T-helper 2 cell treated with Interferon-gamma antibody and Interleukin-4, amounts not matched to agents 100 ng/mL and 5 ng/mL, for 36 hours (primary cell): ENCODE data around the gene STK38L. TPM values are rescaled to one million over a fixed set of nuclear protein-coding genes. Genes with fewer than 3 reads are reported as not detected.

ENCODE experiments used
- intact Hi-C: fragments of 100-400 bp; cut with micrococcal nuclease; formaldehyde crosslinking; loops from one replicate; pipeline ENCODE4 v1.15.1; 2023
- total RNA-seq: library from RNA; stranded (reverse); gene quantifications from 2 replicates; pipeline ENCODE4 v1.2.3, GENCODE V29; 2022

Gene STK38L
- total RNA-seq, result 19.1 and 23.6 TPM in 2 replicates

GRCh38 chr12:27243804-27244688 lies at the start of gene STK38L:
STK38L (plus strand) TSS chr12:27244286; CDS start chr12:27297721, 53,435 bp downstream.
- intact Hi-C loops, result loop anchor here (1.0 to 5.0 kb wide), 8 partner anchors 63 to 1992 kb away; partner anchors contain the start of genes BMAL2, FGFR1OP2, ITPR2 and KRAS

GRCh38 chr12:27194644-27195043 lies 49.4 kb upstream of the STK38L start:
- intact Hi-C loops, result no loop called here

GRCh38 chr12:27198036-27198435 lies 46.0 kb upstream of the STK38L start:
- intact Hi-C loops, result no loop called here

GRCh38 chr12:27199638-27200300 lies 44.3 kb upstream of the STK38L start:
- intact Hi-C loops, result no loop called here

GRCh38 chr12:27201169-27201568 lies 42.9 kb upstream of the STK38L start:
- intact Hi-C loops, result no loop called here

GRCh38 chr12:27206801-27207502 lies 37.1 kb upstream of the STK38L start:
- intact Hi-C loops, result no loop called here

- intact Hi-C loops, result no loop called here
Observed at GRCh38 chr12:27207615-27208413, 36.3 kb upstream of the STK38L start.

GRCh38 chr12:27208414-27208750 lies 35.7 kb upstream of the STK38L start:
- intact Hi-C loops, result no loop called here

GRCh38 chr12:27209257-27209910 lies 34.7 kb upstream of the STK38L start:
- intact Hi-C loops, result no loop called here

- intact Hi-C loops, result no loop called here
Observed at GRCh38 chr12:27210187-27210586, 33.9 kb upstream of the STK38L start.

- intact Hi-C loops, result no loop called here
Observed at GRCh38 chr12:27212861-27213260, 31.2 kb upstream of the STK38L start.

- intact Hi-C loops, result no loop called here
Observed at GRCh38 chr12:27213304-27213703, 30.8 kb upstream of the STK38L start.

- intact Hi-C loops, result no loop called here
Observed at GRCh38 chr12:27213830-27214787, 30.0 kb upstream of the STK38L start.

GRCh38 chr12:27217590-27217989 lies 26.5 kb upstream of the STK38L start:
- intact Hi-C loops, result no loop called here

GRCh38 chr12:27219693-27220054 lies 24.4 kb upstream of the STK38L start:
- intact Hi-C loops, result no loop called here

- intact Hi-C loops, result no loop called here
Observed at GRCh38 chr12:27220055-27220987, 23.8 kb upstream of the STK38L start.

GRCh38 chr12:27220988-27221345 lies 23.1 kb upstream of the STK38L start:
- intact Hi-C loops, result no loop called here

- intact Hi-C loops, result no loop called here
Observed at GRCh38 chr12:27221625-27222387, 22.3 kb upstream of the STK38L start.
